ENCODE measurements around the gene SLC1A3.

- TF ChIP-seq, protein P1, sequence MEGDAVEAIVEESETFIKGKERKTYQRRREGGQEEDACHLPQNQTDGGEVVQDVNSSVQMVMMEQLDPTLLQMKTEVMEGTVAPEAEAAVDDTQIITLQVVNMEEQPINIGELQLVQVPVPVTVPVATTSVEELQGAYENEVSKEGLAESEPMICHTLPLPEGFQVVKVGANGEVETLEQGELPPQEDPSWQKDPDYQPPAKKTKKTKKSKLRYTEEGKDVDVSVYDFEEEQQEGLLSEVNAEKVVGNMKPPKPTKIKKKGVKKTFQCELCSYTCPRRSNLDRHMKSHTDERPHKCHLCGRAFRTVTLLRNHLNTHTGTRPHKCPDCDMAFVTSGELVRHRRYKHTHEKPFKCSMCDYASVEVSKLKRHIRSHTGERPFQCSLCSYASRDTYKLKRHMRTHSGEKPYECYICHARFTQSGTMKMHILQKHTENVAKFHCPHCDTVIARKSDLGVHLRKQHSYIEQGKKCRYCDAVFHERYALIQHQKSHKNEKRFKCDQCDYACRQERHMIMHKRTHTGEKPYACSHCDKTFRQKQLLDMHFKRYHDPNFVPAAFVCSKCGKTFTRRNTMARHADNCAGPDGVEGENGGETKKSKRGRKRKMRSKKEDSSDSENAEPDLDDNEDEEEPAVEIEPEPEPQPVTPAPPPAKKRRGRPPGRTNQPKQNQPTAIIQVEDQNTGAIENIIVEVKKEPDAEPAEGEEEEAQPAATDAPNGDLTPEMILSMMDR (IDR thresholded peaks at IDR 0.05) = no peak
- no peak for TF ChIP-seq POLR2AphosphoS5 (IDR thresholded peaks at IDR 0.05)
Observed at GRCh38 chr5:36631154-36631553, 24.7 kb downstream of the SLC1A3 start.

All from prostate gland (tissue), 2 donors.